Posterior vena cava (tissue), 2 donors: ENCODE data around the gene MBD5. TPM values are rescaled to one million over a fixed set of nuclear protein-coding genes. Genes with fewer than 3 reads are reported as not detected.

Experiments
- DNase-seq: peaks from one replicate; pipeline ENCODE4 v3.0.0-alpha.2; 2020; ENCODE audit warnings: low spot score
- intact Hi-C, 2 donors: fragments of 100-400 bp; cut with DNase I; formaldehyde crosslinking; loops; one replicate each; pipeline versions ENCODE4 v1.14.1 to v1.14.2; 2022 to 2023
- total RNA-seq, 2 donors: library from RNA; stranded (reverse); fragmentation: NEBNext Ultra II Directional; extraction: Animal tissue kit (Norgen Biotek cat#: 25700); gene quantifications; one replicate each; pipeline ENCODE4 v1.2.1, GENCODE V29; 2021
- donor health status: DM: yes; HTN: yes; CAD: no.
- donor health status: DM: yes; HTN: yes; CAD: no.

MBD5 gene
- total RNA-seq, 2 donors from 2014 or later = 39.8 to 40.8 TPM

DNA sequence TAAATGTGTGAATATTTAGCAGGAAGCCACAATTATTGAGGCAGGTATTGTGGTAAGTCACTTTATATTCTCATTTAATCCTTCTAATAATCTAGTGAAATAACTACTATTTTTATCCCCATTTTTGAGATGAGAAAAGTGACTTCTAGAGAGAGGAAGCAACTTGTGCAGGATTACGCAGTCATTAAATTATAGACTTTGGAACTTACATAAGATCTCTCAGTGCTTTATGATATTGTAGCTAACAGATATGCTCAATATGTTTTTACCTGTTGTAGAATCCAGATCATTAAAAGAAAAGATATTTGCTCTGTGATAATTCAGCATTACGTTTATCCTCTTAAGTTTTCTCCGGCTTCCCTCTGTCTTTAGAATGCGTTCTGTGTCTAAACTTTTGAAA lies 50.5 kb downstream of the MBD5 start:
- intact Hi-C loops = no loop called here
- no peak for DNase-seq

DNA sequence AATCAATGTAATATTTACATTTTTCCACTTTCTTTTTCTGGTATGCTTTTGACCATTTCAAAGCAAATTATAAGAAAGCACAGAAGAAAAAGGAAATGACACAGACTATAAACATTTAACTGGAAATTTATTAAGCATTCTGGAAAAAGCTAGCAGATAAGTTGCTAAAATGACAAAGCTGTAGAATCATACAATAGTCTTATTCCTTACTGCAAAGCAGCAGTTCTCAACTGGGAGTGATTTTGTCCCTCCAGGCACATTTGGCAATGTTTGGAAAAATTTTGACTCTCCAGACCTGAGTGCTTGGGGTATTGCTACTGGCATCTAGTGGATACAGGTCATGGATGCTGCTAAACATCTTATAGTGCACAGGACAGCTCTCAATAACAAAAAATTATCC lies 75.1 kb downstream of the MBD5 start:
- intact Hi-C loops = no loop called here

GRCh38 chr2:148102641-148103040 lies 81.8 kb downstream of the MBD5 start:
- no peak for DNase-seq
- intact Hi-C loops = no loop called here

More for the DNA sequence above, 75.1 kb downstream of the MBD5 start:
- no peak for DNase-seq

DNA sequence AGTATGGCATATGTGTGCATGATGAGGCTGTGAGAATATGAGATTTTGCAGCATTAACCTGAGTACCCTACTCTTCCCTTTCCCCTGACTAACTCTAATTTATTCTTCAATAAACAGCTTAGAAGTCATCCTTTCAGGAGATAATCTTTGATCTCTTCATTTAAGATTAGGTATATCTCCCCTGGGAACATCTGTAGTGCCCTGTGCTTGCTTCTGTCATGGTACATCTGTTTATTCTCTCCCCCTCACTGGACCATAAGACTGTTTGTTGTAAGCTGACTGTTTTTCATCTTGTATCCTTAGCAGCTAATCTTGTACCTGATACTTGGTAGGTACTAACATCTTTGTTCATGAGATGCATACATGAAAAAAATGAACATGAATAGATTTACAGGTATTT lies 83.1 kb downstream of the MBD5 start:
- intact Hi-C loops = no loop called here
- no peak for DNase-seq

DNA sequence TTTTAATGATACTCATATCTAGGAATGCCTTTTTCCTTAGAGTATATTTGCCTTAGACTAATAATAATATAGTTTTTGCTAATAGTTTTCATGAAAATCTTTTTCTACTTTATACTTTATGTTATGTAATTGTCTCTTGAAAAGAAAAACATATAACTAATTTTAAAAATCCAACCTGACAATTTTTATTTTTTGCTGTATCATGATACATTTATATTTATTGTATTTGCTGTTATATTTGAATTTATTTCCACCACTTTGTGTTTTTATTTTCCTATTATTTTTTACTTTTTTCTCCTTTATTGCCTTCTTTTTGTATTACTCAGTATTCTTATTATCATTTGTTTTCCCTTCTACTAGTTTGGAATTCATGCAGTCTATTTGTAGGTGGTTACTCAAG lies 85.4 kb downstream of the MBD5 start:
- intact Hi-C loops = no loop called here
- no peak for DNase-seq

- intact Hi-C loops = no loop called here
- no peak for DNase-seq
Observed at GRCh38 chr2:148108385-148108784, 87.5 kb downstream of the MBD5 start.

DNA sequence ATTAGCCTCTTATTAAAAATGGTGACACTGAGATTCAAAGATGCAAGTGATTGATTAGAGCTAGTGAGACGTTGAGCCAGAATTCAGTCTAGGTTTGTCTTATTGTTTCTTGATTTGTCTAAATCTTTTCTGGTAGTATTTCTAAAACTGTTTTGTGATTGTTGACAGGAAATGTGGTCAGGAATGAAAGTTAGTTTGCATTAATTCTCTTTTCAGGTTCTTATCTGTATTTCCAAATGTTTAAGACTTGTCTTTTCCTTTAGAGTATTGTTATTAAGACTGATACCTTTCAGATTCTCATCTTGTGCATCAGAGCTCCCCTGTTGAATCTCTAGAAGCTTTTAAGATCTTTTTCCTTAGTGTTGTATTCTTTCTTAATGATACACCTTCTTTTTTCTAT lies 89.3 kb downstream of the MBD5 start:
- intact Hi-C loops = no loop called here
- no peak for DNase-seq

GRCh38 chr2:148122788-148123187 lies 101.9 kb downstream of the MBD5 start:
- intact Hi-C loops = no loop called here
- DNase-seq = no peak

GRCh38 chr2:148124271-148124670 lies 103.4 kb downstream of the MBD5 start:
- intact Hi-C loops = no loop called here
- no peak for DNase-seq

DNA sequence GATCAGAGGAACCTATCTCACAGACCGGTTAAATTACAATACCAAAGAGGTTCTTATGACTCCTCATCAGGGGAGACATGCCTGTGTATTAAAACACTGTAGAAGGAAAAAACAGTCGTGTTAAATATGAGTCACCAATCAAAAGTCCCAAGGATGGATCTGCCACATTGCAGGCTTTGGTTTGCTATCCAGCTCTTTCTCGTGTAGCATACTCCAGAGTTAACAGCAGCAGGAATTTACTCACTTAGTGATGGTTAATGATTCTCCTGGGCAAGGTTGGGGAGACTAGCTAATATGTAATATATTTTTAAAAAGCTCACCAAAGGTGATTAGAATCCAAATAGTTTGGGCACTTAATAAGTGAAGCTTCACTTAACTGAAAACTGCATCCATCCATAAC lies 109.7 kb downstream of the MBD5 start:
- no peak for DNase-seq

DNA sequence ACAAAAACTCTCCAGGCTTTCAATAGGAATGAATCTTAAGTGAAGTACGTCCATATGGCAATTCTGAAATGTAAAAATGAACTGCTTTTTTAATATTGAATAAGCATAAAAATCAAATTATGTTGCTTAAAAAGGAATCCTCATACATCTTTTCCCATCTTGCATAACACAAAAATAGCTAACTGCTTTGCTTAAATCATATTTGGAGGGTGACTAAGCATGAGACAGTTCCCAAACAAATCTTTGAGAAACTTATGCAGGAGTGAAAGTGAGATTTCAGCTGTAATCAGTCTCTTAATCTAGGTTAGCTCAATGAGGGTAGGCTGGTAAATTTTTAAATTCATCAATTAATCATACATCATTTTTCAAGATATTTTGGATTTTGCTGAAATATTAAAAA lies 111.5 kb downstream of the MBD5 start:
- intact Hi-C loops = no loop called here
- DNase-seq = no peak

More for the DNA sequence above, 109.7 kb downstream of the MBD5 start:
- intact Hi-C loops = no loop called here

- intact Hi-C loops = no loop called here
- no peak for DNase-seq
Observed at GRCh38 chr2:148135705-148136104, 114.8 kb downstream of the MBD5 start.

- intact Hi-C loops = no loop called here
Observed at GRCh38 chr2:148136441-148136840, 115.5 kb downstream of the MBD5 start.

GRCh38 chr2:148161909-148162435 lies 141.1 kb downstream of the MBD5 start:
- intact Hi-C loops = no loop called here
- no peak for DNase-seq

More at GRCh38 chr2:148136441-148136840, 115.5 kb downstream of the MBD5 start:
- no peak for DNase-seq

- intact Hi-C loops = no loop called here
- DNase-seq = no peak
Observed at GRCh38 chr2:148162871-148163270, 142.0 kb downstream of the MBD5 start.

DNA sequence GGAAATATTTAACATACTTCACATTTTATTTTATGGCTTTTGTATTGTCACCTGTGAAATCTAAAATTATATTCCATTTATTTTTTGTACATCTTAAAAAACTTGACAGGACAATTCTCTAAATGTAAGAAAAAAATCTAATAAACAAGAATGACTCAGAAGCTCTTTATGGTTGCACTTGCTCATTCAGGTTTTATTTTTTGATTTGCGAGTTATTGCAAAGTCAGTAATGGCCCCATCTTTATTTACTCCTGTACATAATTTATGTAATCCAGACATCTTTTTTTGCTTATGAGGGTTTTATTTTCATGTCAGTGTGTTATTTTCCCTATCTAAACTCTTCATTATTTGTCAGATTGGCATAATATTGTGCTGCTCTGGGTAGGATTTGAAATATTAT lies 145.1 kb downstream of the MBD5 start:
- intact Hi-C loops = no loop called here
- DNase-seq = no peak

DNA sequence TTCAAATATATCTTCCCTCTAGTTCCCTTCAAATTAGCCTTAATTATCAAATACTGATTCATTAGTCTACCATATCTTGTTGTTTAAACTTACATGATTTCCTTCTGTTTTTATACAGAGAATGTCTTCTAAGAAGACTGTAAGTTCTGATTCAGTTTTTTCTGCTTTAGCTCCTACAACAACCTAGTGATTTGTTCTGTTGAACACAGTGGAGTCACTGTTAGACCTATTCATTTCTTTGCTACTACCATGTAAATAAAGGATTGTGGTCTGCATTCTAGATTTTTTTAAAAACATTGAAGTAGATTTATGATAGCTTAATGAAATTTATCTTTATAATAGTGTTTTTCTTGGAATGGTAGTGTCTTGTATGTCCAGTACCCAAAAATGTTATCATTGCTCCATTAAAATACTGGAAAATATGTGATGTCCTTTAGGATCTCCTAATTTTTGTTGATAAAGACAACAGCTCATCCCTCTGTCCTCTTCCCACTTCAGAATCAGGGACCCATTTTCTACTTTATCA lies 146.4 kb downstream of the MBD5 start:
- DNase-seq = no peak
- intact Hi-C loops = no loop called here

- intact Hi-C loops = no loop called here
Observed at GRCh38 chr2:148167855-148168254, 147.0 kb downstream of the MBD5 start.

DNA sequence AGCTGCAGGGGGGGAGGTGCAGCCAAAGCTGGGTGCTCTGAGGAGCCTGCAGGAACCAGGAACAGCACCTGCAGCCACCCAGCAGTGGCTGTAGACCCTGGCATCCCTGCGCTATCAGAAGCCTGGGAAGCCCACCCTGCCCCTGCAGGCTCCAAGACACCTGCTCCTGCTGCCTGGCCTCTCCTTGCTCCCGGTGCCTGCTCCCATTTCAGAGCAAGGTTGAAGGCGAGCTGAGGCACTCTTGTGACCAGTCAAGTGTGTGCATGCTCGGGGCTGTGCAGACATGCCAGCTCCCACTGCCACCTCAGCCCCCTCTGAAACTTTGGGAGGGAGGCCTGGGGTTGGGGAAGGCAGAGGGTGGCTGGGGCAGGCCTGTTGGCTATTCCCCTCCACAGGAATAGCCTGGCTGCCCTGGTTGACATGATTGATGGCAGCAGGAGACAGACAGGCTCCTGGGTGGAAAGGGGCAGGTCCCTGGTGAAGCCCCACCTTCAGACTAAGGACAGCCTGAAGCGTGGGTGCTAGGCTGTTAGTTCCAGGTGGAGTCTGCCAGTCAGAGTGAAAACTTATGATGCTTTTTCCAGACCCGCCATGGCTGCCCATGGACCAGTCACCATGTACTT lies 151.4 kb downstream of the MBD5 start:
- no peak for DNase-seq
- intact Hi-C loops = no loop called here

More at GRCh38 chr2:148167855-148168254, 147.0 kb downstream of the MBD5 start:
- DNase-seq = no peak

DNA sequence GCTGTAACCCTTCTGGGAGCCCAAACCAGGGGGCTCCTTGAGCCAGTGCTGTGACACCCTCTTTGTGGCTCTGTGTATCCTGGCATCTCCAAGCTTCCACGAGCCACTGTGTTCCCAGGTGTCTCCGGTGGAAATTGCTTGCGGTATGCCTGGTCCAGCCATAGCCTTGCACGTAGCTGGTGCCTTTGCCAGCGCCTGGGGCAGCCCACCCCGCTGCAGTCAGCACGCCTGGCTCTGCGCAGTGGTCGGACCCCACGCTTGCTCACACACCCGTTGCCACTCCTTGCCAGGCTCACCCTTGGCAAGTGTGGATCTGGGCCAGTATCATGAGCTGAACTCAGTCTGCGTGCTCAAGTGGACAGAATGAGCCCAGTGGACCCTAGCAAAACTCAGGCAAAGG lies 152.3 kb downstream of the MBD5 start:
- no peak for DNase-seq
- intact Hi-C loops = no loop called here

DNA sequence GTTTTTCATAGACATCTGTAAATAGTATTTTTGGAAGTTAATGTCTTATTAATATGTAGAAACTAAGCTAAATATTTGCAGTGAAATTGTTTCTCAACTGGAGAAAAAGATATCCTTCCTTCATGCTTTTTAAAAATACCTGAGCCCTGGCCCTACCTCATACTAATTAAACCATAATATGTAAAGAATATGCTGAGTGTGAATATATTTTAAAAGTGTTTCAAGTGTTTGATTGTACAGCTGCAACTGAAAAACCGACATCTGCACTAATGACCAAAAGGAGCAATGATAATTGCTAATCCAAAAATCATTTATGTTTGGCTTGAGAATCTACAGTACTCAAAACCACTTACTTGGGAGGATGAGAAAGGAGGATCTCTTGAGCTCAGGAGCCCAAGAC lies 156.7 kb downstream of the MBD5 start:
- DNase-seq = no peak
- intact Hi-C loops = no loop called here
